SKM-1 (cell line): Measurements from ENCODE around the gene OPCML.

ENCODE experiments used
- DNase-seq: peaks from one replicate; lab custom pipeline; 2025; ENCODE audit not compliant: unreplicated experiment; lab: John Stamatoyannopoulos, UW

The OPCML gene

DNA sequence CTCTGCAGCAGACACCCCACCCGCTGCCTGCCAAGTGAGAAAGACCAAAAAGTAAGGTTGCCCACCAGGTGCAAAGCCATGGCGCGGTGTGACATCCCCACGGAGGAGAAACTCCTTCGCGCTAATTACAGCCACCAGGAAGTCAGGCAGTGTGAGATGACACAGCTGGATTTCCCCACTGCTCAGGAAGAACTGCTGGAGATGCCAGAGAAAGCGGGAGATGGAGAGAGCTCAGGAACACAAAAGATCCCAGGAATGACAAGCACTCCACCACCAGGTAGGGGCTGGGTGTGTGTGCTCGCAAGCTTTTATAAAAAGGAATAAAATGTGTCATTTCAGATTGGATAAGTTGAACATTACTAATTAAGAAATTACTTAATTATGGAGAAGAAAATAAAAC lies 292.7 kb downstream of the OPCML start:
- DNase-seq, result no peak

DNA sequence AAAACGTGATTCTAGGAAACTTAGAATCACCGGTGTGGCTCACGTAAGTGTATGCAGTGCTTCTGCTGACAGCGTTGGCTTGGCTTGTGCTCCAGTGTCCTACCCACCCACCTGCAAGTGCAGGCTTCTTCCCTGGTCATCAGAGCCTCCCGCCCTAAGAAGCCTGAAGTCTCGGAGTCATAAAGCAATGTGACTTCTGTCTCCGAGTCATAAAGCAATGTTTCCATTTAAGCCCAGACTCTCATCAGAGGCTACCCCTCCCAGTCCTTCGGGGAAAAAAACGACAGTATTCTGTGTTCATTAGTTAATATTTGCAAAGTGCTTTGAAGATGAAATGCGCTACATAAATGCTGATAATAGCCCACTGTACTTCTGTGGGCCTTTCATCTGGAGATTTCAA lies 293.8 kb downstream of the OPCML start:
- no peak for DNase-seq

- no peak for DNase-seq
Measured at GRCh38 chr11:133238027-133238426, 294.3 kb downstream of the OPCML start.

DNA sequence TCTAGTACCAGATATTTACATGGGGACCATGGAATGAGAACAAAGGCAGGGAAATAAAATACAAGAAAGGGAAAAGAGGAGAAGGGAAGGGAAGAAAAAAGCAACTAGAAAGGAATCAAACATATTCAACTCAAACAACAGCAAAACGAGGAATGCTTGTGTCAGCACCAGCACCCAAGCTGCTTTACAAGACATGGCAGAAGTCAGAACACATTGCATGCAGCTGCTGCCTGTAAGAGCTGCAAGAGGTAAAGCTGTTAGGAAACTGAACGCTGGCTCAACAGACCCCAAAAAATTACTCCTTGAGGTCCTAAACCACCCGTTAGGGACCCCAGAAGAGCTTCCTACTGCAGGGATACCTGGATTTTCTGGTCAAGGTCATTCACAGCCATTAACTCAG lies 296.9 kb downstream of the OPCML start:
- DNase-seq, result no peak

- DNase-seq, result no peak
Measured at GRCh38 chr11:133234883-133235282, 297.4 kb downstream of the OPCML start.

DNA sequence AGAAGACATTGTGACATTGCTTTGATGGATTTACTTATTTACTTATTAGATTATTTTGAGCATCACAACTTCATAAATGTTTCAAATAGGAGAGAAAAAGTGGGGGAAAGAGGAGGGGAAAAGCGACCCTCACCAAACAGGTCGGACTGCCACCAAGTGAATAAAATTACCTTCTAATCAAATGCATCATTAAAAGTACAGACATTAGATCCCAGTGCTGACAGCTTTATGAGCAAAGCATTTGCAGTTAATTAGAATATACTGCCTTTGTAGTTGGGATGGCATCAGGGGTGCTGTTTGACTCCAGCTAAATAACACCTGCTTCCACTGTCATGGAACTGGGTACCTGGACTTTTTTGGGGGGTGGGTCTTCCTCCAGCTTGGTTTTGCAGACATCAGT lies 299.6 kb downstream of the OPCML start:
- no peak for DNase-seq

DNA sequence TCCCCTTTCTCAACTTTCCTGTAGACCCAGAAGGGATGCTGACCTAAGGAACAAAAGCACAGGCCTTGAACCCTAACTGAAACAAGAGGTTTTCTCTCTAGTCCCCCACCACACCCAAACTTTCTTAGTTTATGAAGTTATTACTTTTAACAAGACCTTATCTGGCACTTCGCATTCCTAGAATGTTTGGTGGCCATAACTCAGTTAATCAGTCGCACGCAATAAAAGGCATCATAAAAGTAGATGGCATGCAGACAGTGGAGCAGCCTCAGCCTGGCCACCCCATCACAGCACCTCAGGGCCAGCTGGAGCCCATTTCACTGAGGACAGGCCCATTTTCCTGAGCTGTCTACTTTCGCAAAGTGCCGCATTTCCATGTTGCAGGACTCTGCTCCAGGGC lies 301.9 kb downstream of the OPCML start:
- DNase-seq, result no peak

GRCh38 chr11:133228471-133229329 lies 303.6 kb downstream of the OPCML start:
- DNase-seq, result no peak

DNA sequence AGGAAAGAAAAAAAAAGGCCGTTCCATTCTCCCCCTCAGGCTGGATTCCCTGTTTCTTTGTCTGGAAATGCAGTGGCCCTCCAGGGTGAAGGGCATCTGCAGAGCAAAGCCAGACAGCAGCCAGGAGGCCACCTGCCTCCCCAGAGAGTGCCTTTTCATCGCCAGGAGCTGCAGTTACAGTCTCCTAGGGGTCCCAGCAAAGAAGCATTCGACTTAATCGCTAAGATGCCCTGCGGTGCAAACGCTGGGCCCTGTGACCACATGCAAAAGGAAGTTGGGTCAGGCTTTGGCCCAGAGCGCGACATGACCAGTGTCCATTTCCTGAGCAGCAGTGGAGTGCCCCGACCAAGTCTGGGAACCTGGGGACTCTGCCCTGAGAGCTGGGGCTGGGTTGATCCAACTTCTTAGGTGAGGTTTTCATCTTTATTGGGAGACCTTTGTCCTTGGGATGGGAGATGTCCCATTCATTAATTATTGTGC lies 304.6 kb downstream of the OPCML start:
- no peak for DNase-seq

- DNase-seq, result no peak
Measured at GRCh38 chr11:133224271-133224670, 308.0 kb downstream of the OPCML start.

GRCh38 chr11:133222425-133223330 lies 309.6 kb downstream of the OPCML start:
- DNase-seq, result no peak

- DNase-seq, result no peak
Measured at GRCh38 chr11:133219543-133219942, 312.8 kb downstream of the OPCML start.

GRCh38 chr11:133216813-133217212 lies 315.5 kb downstream of the OPCML start:
- DNase-seq, result no peak

GRCh38 chr11:133215596-133216230 lies 316.6 kb downstream of the OPCML start:
- no peak for DNase-seq

DNA sequence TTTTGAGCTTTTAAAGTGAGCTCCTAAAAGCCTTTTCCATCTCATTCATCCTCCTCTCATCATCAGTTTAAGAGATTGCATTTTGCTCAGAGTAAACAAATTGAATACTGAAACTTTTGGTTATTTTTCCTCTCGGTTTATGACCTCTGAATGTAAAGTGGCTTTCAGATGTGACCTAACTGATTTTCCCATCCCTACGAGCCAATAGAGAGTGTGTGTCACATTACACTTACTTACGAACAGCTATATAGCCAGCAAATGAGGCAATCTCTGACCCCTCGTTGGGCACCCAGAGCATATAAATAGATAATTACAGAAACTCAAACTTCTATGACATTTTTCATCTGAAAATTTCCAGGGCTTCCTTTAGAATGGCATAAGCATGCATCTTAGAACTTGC lies 317.7 kb downstream of the OPCML start:
- no peak for DNase-seq

- DNase-seq, result no peak
Measured at GRCh38 chr11:133212201-133212600, 320.1 kb downstream of the OPCML start.

- no peak for DNase-seq
Measured at GRCh38 chr11:133207995-133208394, 324.3 kb downstream of the OPCML start.

DNA sequence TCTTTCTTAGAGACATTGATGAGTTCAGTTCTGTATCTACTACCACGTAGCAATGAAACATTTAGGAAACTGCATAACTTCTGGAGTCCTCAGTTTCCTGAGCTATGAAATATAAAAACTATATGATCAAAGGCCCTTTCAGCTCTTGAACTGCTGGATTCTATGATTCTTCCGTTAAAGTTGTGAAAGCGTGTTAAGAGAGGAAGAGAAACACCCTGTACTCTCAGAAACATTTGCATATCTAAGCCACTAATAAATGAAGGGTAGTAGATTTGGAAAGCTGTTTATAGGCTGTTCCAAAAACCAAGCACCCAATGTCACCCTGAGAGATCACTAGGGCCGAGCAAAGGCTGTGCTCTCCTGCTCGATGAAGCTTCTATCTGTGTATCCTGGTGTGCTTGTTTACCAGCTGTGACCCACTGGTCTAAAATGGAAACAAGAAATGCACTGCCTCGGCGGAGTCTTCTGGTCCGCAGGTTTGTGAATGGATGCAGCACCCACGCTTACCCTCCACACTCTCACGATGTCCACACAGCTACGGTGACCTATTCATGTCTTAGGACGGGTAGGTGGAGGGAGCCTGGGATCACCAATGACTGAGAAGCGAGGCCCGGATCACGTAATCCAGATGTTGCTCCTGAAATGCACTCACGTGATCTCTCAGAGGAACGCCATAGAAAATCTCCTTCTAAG lies 325.8 kb downstream of the OPCML start:
- no peak for DNase-seq

- no peak for DNase-seq
Measured at GRCh38 chr11:133204158-133204557, 328.1 kb downstream of the OPCML start.

DNA sequence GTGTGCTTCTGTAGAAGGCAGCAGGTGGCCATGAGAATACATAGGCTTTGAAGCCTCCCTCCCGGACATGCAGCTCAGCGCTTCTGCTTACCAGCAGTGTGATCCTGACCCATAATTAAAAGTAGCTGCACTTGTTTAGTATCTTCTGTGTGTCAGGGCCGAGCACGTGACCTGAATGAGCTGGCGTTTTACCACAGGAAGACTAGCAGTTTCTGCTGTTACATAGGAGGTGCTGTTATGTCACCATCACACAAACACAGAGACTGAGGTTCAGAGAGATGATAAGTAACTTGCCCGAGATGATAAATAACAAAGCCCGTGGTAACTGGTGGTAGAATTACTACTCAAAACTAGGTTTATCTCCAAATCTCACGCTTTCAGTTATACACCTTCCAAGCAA lies 329.5 kb downstream of the OPCML start:
- DNase-seq, result no peak

- no peak for DNase-seq
Measured at GRCh38 chr11:133198438-133198837, 333.9 kb downstream of the OPCML start.
